DMS53 treated with DMSO at 0.1 percent for 48 hours (cell line): ENCODE measurements around the gene SEMG1.

Source experiments
- DNase-seq: peaks from one replicate; lab custom pipeline; 2025; ENCODE audit not compliant: unreplicated experiment; lab: John Stamatoyannopoulos, UW

The SEMG1 gene

DNA sequence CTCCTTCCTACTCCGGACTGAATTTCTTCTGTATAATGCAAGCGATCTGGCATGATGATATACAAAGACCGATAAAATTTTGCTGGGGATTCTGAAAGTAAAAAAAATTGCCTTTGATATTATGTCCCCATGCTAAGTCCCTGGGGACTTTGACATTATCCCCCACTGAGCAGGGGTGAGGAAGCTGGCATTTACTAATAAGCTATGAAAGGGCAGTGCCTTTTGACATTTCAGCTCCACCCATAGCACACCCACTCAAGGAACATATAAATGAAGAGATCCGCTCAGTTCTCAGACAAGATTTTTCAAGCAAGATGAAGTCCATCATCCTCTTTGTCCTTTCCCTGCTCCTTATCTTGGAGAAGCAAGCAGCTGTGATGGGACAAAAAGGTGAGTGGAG lies 14.2 kb downstream of the SEMG1 start, which contains the start of gene SEMG2:
Gene SEMG2 (plus strand): TSS at position 298 of the 400 bp plus-strand sequence. CDS start 17 bp downstream, at position 315.
- no peak for DNase-seq

DNA sequence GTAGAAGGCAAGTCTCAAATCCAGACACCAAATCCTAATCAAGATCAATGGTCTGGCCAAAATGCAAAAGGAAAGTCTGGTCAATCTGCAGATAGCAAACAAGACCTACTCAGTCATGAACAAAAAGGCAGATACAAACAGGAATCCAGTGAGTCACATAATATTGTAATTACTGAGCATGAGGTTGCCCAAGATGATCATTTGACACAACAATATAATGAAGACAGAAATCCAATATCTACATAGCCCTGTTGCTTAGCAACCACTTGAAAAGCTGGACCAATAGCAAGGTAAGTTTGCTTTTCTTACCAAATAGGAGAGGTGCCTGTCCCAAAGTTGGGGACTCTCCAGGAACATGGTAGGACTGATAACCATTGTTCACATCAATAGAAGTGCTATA lies 16.3 kb downstream of the SEMG1 start:
- no peak for DNase-seq

DNA sequence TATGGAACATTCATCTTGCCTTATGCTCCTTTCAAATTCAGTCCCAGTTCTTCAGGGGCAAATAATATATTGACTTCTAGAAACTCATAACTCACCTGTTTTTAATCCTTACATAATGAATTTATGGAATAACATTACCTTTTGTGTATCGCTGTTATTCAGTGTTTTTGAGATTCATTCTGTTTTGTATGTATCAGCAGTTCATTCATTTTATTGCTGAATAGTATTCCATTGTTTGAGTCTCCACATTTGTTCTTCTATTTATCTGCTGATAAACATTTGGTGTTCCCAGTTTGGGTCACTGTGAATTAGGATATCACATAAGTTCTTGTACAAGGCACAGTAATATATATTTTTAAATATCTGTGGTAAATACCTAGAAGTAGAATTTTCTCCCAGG lies 19.5 kb downstream of the SEMG1 start:
- DNase-seq = no peak

DNA sequence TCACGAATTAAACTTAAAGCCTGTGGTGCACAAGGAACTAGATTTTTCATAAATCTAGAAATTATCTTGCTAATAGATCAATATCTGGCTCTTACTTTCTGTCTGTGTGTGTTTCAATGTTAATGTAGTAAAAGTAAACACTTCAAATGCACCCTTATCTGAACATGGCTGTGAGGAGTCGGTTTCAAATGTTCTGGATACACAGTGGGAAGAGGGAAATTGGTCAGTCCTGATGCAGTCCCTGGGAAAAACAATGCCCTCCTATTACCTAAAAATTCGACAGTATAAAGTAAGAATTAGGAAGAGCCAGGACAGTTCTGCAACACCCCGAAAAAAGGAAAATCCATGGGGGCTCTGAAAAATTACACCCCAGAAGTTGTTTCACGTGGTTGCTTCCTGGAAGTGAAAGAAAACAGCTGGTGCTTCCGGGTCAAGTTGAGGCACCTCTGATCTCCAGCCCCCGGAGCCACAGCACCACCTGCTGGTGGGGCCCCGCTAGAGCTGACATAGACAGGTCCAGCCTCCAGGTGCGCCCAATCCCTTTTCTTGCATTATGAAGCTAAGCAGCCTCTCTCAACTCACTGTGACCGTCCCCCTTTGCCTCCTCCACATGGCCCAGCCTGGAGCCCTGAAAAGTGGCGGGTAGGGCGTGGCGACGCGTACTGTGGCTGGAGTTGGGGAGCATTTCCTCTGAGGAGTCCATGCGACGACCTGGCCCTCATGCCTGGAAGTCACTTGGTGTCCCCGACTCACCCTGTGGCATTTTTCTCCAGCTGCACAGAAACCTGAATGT lies 22.6 kb downstream of the SEMG1 start:
- DNase-seq = peak; percentile 73

DNA sequence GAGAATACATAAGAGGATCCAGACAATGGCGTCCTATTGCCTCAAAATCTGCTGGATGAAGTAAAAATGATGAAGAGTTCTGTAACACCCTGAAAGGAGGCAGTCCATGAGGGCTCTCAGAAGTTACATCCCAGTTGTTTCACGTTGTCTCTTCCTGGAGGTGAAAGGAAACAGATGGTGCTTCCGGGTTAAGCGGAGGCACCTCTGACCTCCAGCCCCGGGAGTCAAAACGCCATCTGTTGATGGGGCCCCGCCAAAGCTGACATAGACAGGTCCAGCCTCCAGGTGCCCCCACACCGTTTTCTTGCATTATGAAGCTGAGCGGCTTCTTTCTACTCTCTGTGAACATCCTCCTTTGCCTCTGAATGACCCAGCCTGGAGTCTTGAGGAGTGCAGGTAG lies 23.8 kb downstream of the SEMG1 start:
- no peak for DNase-seq

DNA sequence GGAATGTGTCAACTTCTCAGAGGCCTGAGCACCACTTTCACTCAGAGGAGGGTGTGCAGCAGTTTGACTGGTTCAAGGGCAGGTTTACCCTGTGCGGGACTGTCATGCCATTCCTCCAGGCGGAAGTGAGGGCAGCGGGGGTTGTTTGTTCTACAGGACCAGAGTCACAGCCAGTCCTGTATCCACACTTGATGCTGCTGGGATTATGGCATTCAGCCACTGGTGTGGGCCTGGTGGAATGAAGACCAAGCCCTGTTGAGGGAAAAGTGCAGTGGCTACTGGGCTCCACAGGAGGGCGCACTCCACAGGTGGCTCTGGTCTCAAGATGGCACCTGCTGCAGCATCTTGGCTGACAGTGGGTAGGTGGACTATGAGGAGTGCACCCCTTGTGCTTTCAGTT lies 29.2 kb downstream of the SEMG1 start:
- DNase-seq = no peak

DNA sequence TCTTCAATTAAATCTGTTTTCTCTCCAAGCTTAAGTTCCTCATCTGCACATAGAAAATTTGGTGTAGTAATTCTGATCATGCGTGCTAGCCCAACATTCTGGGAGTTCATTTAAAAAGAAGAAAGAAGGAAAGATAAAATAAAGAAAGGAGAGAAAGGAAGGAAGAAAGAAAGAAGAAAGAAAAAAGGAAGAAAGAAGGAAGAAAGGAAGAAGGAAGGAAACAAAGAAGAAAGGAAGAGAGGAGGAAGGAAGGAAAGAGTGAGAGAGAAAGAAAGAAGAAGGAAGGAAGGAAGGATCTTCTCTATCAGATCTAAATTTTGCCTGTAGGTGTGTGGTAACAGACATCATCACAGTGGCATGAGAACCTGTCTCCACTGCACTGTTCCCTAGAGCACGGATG lies 31.3 kb downstream of the SEMG1 start:
- DNase-seq = no peak

DNA sequence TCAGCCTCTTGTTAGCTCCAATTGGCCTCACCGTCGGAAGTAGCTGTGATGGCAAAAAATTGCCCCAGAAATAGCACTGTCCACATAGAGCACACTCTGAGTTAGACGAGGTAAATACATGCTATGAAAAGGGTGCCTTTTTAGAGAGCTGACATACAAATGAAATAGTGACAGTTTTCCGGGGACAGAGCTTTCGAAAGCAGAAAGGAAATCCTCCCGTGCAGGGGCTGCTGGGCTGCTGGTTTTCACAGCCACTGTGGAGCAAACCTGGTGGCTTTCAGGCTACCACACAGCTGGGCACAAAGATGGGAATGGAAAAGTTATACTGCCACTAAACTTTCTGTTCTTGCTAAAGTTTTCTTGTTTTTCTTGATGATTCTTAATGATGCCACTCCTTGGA lies 39.3 kb downstream of the SEMG1 start:
- no peak for DNase-seq

DNA sequence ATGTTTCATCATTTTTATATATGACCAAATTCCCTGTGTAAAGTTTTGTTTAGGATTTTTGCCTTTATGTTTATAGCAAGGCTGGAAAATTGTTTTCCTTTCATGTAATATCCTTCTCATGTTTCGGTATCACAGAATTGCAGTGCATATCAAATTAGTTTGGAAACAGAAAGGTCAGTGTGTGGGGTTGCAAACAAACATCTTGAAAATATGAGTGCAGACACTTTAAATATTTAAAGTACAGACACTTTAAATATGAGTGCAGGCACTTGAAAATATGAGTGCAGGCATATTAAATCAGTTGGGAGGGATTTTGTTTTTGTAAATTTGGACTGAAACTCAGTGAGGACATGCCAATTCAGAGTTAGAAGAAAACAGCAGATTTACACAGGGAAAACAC lies 41.0 kb downstream of the SEMG1 start:
- DNase-seq = no peak

DNA sequence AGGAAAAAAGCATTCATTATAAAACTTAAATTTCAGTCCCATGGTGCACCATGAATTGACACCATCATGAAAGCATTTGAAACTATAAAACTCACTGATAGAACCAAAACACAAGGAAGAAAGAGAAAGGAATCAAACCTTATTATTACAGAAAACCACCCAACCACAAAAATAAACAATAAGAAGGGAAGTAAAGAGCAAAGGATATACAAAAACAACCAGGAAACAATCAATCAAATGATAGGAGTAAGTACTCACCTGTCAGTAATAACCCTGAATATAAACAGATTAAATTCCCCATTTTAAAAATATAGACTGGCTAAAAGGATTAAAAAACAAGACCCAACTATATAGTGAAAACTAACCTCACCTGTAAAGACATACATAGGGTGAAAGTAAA lies 41.8 kb downstream of the SEMG1 start:
- peak; percentile 18 for DNase-seq

DNA sequence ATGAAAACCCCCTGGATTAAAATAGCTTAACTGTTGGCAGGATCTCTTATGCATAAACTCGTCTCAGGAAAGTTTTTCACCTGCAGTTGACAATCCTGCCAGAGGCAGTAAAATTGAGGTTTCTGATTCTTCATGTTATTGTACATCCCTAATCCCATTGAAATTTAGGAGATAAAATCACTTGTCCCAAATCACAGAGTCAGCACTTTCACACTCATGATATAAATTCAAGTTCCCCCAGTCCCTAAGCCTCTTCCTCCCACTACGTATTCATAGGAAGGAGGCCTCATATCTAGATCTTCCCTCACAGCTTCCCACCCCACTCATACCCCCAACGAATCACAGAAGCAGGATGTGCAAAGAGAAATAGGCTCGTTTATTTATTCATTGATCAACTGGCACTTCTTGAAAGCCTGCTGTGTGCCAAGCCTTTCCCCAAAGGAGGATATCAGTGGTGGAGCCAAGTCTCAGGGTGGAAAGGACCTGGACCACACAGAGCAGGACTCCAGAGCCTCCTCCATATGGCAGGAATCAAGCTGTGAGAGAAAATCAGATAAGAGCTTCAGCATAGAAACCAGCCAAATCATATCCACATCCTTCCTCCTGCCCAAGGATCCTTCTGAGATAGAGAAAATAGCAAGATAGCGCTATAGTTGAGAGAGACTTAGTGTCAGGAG lies 45.2 kb downstream of the SEMG1 start:
- no peak for DNase-seq

DNA sequence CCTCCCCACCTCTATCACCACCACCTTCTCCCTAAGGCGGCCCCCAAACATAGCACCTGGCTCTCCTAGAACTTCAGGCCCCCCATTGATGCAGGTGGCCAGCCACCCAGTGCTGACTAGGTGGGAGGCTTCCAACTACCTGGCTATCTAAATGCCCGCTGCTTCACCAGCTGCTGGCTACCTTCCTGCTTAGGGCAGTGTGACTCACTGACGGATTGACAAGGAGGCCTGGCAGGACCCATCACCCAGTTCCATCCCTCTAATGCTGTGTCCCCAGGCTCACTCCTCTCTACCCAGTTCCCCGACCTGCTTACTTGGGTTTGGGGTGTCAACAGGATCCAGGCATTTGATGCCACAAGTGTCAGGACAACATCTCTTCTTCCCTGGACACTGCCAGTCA lies 46.4 kb downstream of the SEMG1 start:
- DNase-seq = no peak

DNA sequence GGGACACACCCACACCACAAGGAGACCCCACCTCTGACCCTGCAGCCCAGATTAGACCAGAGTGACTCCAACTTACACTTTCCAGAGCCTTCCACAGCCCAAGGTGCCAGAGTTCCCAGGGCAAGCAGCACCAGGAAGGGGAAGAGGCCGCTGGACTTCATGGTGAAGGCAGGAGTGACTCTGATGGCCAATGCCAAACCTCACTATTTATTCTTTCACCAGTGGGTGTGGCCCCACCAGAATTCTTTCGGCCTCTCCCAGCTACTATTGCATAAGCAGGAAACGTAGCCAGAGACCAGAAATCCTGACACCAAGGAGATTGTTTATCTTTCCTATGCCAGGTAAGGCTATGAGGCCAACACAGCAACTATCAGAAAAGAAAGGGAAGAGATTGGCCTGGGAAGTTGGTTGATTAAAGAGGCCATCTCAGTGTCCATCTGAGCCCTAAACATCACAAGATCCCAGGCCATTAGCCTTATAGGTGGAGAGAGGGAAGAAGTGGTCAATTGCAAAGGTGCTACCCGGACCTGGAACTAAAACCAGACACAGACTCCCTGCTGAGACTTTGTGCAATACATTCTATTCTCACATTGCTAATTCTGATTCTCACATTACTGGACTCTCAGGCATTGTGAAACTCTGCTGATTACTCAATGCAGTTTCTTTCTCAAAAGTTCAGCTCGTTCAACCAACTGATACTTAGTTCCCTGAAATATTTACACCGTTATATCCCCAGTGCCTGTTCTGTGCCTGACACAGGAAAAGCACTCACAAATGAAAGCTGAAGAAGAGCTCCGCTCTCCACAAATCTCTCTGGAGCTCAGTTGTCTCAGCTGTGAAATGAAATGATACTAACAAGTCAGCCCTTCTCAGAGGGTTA lies 47.8 kb downstream of the SEMG1 start, which contains the start of gene SLPI:
Gene SLPI (minus strand): TSS at position 182 of the 880 bp plus-strand sequence. CDS start 21 bp downstream, at position 161.
- no peak for DNase-seq

DNA sequence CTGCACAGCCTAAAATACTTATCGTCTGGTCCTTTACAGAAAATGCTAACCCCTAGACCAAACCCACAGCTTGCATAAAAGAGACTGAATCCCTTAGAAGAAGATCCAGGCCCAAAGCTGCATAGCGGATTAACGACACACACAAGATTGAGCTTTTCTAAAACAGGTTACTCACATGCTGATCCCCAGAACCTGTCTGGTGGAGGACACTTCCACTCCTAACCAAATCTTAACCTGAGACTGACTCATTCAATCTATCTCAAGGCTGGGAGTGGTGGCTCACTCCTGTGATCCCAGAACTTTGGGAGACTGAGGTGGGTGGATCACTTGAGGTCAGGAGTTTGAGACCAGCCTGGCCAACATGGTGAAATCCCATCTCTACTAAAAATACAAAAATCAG lies 50.3 kb downstream of the SEMG1 start:
- no peak for DNase-seq

DNA sequence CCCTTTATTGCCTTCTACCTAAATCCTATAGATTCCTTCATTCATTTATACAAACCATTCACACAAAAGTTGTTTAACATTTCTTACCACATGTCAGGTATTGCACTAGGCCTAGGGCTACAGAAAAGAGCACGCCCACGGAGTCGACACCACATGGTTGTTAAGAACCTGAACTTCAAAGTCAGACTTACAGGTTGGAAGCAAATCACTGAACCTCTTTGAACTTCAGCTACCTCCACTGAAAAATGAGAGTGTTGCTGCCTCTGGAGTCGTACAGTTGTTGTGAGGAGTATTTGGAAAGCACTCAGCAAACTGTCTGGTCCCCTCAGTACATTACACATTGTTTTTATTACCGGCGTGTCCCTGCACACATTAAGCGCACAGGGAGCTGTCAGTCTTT lies 50.9 kb downstream of the SEMG1 start:
- DNase-seq = no peak

DNA sequence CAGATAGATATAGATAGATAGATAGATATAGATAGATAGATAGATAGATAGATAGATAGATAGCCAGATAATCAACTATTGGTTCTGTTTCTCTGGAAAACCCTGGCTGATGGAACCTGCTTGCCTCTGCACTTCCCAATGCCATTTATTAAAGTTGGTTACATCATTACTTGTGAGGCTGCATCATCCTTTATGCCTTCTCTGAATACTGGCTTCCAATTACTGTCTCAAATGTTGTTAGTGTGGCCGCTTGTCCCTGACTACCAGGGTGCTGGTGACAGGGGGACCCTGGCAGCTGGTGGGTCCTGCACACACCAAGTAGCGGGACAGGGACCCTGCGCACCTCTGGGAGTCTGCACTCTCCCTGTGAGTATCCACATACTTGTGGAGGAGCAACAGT lies 51.4 kb downstream of the SEMG1 start:
- DNase-seq = no peak

DNA sequence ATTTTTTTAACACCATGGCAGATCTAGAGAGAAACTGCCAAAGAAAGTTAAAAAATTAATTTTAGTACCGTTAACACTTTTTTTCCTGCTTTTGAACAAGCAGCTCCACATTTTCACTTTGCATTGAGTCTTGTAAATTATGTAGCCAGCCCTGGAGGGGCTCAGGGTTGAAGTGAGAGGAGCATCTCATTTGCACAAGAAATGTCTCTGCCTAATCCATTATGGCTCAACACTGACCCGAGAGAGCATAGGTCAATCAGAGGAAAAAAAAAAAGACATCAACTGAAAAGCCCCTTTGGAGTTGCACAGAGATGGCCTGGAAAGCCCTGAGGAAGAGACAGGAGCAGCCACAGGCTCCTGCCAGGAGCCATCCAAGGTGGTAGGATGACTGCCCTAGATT lies 51.8 kb downstream of the SEMG1 start:
- DNase-seq = no peak
